ENCODE data around the gene AAMDC. TPM values are rescaled to one million over a fixed set of nuclear protein-coding genes. Genes with fewer than 3 reads are reported as not detected.
"Not testable (repeated sequence)": the region's sequence is repeated elsewhere in the genome, so short reads cannot be mapped to it uniquely, and the experiment has no call there.

AAMDC gene
- total RNA-seq, 1 experiment from 2014 or later: 21.1 TPM

- Histone ChIP-seq H3K27me3 (no peaks in the 10 kb centered on the region), H3K4me3 (no peak overlapping the region), H3K36me3 (peaks cover 2% of the 10 kb centered on the region; the same call in 1 of the 2 replicates), H3K9me3 (no peaks in the 10 kb centered on the region)
- DNase-seq: no peak
Measured at GRCh38 chr11:77908835-77909234, 87.9 kb downstream of the AAMDC start.

GRCh38 chr11:77909277-77909676, 88.3 kb downstream of the AAMDC start:
- Histone ChIP-seq H3K9me3 (no peaks in the 10 kb centered on the region), H3K36me3 (peaks cover 2% of the 10 kb centered on the region; the same call in 1 of the 2 replicates), H3K27me3 (no peaks in the 10 kb centered on the region), H3K4me3 (no peak overlapping the region)
- no peak for DNase-seq

- H3K36me3 ChIP-seq, H3K4me3 ChIP-seq, H3K9me3 ChIP-seq, H3K27me3 ChIP-seq, DNase-seq: not testable (repeated sequence)
Measured at GRCh38 chr11:77910828-77911227, 89.9 kb downstream of the AAMDC start.

GRCh38 chr11:77913608-77914306, 92.8 kb downstream of the AAMDC start:
- not testable (repeated sequence) for DNase-seq, H3K27me3 ChIP-seq, H3K36me3 ChIP-seq, H3K4me3 ChIP-seq, H3K9me3 ChIP-seq

GRCh38 chr11:77914307-77914791, 93.4 kb downstream of the AAMDC start:
- not testable (repeated sequence) for H3K27me3 ChIP-seq, H3K4me3 ChIP-seq, H3K9me3 ChIP-seq, H3K36me3 ChIP-seq
- DNase-seq: peak; percentile 71

- not testable (repeated sequence) for H3K36me3 ChIP-seq, H3K9me3 ChIP-seq, H3K4me3 ChIP-seq, H3K27me3 ChIP-seq, DNase-seq
Measured at GRCh38 chr11:77917713-77918112, 96.8 kb downstream of the AAMDC start.

Other genes with a start within 250 kb of the AAMDC start
- gene AQP11, start 231.2 kb upstream of the AAMDC start, total RNA-seq (2014; rRNA removed; shearing (Covaris generic); ENCODE audit: low replicate concordance): not detected in 2 replicates
- 365 and 379 TPM in 2 replicates for gene CLNS1A, start 183.3 kb upstream of the AAMDC start, total RNA-seq (2014; rRNA removed; shearing (Covaris generic); ENCODE audit: low replicate concordance)
- 7.3 and 37.4 TPM in 2 replicates for gene RSF1, start 422 bp upstream of the AAMDC start, total RNA-seq (2014; rRNA removed; shearing (Covaris generic); ENCODE audit: low replicate concordance)
- 11.0 and 11.3 TPM in 2 replicates for gene INTS4, start 173.5 kb downstream of the AAMDC start, total RNA-seq (2014; rRNA removed; shearing (Covaris generic); ENCODE audit: low replicate concordance)
- 5.8 and 12.8 TPM in 2 replicates for gene KCTD14, start 202.1 kb downstream of the AAMDC start, total RNA-seq (2014; rRNA removed; shearing (Covaris generic); ENCODE audit: low replicate concordance)
- 0.63 TPM in 1 of 2 replicates, not detected in the other for gene THRSP, start 242.7 kb downstream of the AAMDC start, total RNA-seq (2014; rRNA removed; shearing (Covaris generic); ENCODE audit: low replicate concordance)

All from MG63 (cell line).